ENCODE data around the gene SLC17A9. TPM values are rescaled to one million over a fixed set of nuclear protein-coding genes. Genes with fewer than 3 reads are reported as not detected.

SLC17A9 gene
- total and polyA plus RNA-seq, 10 of the 15 experiments (the other 5 are each of a cell fraction or from before 2014, with no cell fraction given): 0.72 to 74.1 (median 29.4) TPM

- TF ChIP-seq, protein P1, sequence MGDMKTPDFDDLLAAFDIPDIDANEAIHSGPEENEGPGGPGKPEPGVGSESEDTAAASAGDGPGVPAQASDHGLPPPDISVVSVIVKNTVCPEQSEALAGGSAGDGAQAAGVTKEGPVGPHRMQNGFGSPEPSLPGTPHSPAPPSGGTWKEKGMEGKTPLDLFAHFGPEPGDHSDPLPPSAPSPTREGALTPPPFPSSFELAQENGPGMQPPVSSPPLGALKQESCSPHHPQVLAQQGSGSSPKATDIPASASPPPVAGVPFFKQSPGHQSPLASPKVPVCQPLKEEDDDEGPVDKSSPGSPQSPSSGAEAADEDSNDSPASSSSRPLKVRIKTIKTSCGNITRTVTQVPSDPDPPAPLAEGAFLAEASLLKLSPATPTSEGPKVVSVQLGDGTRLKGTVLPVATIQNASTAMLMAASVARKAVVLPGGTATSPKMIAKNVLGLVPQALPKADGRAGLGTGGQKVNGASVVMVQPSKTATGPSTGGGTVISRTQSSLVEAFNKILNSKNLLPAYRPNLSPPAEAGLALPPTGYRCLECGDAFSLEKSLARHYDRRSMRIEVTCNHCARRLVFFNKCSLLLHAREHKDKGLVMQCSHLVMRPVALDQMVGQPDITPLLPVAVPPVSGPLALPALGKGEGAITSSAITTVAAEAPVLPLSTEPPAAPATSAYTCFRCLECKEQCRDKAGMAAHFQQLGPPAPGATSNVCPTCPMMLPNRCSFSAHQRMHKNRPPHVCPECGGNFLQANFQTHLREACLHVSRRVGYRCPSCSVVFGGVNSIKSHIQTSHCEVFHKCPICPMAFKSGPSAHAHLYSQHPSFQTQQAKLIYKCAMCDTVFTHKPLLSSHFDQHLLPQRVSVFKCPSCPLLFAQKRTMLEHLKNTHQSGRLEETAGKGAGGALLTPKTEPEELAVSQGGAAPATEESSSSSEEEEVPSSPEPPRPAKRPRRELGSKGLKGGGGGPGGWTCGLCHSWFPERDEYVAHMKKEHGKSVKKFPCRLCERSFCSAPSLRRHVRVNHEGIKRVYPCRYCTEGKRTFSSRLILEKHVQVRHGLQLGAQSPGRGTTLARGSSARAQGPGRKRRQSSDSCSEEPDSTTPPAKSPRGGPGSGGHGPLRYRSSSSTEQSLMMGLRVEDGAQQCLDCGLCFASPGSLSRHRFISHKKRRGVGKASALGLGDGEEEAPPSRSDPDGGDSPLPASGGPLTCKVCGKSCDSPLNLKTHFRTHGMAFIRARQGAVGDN (IDR thresholded peaks at IDR 0.05): no peak
- TF ChIP-seq LARP7 (IDR thresholded peaks at IDR 0.05): peak; percentile 91
Measured at GRCh38 chr20:62938105-62938888, 14.2 kb upstream of the SLC17A9 start, which contains the start of gene GID8 (continued).

DNA sequence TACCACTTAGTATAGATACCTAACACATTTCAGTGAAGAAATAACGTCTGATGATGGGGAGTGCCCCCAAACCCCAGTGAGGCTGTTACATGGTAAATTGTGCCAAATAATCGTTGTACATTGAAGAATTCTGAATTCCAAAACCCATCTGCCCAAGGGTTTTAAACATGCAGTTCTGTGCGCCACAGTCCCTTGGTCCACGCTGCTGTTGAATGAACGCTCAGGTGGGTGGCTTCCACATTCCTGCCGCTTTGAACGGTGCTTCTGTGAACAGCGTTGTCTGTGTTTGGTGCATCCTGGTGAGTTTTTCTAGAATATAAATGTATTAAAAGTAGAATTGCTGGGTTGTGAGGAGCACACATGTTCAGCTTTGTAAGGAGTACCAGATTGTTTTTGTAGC is 11.6 kb upstream of the SLC17A9 start:
- H3K27ac ChIP-seq (ENCODE audit: control insufficient read depth, insufficient read depth): no peak overlapping the region
- no peaks in the 10 kb centered on the region for H3K27me3 ChIP-seq (replicated peaks in 1 of 2; ENCODE audit: control insufficient read depth in 2 of 2, insufficient read depth in 2 of 2, low read length in 1 of 2)
- ChIA-PET CTCF (interaction anchor here (0.7 to 1.0 kb wide), 2 partner anchors 12 to 38 kb away, joined by 3 read pairs; partner anchors contain the start of gene SLC17A9), SMC1A (ENCODE audit: uncharacterized antibody, unreplicated experiment) (no interaction called here), RAD21 (ENCODE audit: unreplicated experiment) (no interaction called here), POLR2A (interaction anchor here (0.6 kb wide), 1 partner anchor 163 kb away, joined by 3 read pairs; no protein-coding TSS in a partner anchor)
- H3K9me3 ChIP-seq (replicated peaks; ENCODE audit: control insufficient read depth, insufficient read depth, low read length): no peaks in the 10 kb centered on the region
- H3K4me2 ChIP-seq (ENCODE audit: control insufficient read depth, insufficient read depth): peak overlapping the region; percentile 27; the same call in 1 of the 2 replicates
- BruUV-seq (replicated peaks): no TSS peak
- TF ChIP-seq SUZ12 (IDR thresholded peaks at IDR 0.05; ENCODE audit: unreplicated experiment): no peak
- TF ChIP-seq EED (IDR thresholded peaks at IDR 0.05; ENCODE audit: low read depth): no peak
- TF ChIP-seq NFXL1 (IDR thresholded peaks at IDR 0.05; ENCODE audit: borderline replicate concordance): no peak
- TF ChIP-seq, protein P2, sequence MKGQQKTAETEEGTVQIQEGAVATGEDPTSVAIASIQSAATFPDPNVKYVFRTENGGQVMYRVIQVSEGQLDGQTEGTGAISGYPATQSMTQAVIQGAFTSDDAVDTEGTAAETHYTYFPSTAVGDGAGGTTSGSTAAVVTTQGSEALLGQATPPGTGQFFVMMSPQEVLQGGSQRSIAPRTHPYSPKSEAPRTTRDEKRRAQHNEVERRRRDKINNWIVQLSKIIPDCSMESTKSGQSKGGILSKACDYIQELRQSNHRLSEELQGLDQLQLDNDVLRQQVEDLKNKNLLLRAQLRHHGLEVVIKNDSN (IDR thresholded peaks at IDR 0.05; ENCODE audit: borderline replicate concordance, extremely low read length, insufficient read depth, low read depth, low read length): no peak
- TF ChIP-seq IKZF2 (IDR thresholded peaks at IDR 0.05): no peak
- TF ChIP-seq DPF2 (IDR thresholded peaks at IDR 0.05): no peak
- no peak for TF ChIP-seq IRF4 (IDR thresholded peaks at IDR 0.05; ENCODE audit: low read depth, low read length)
- TF ChIP-seq NBN (IDR thresholded peaks at IDR 0.05): no peak
- no peak for TF ChIP-seq SMAD1 (IDR thresholded peaks at IDR 0.05; ENCODE audit: low read depth, partially characterized antibody)
- H3K4me3 ChIP-seq: no peak overlapping the region
- intact Hi-C loops (cut with micrococcal nuclease; ENCODE audit: unreplicated experiment) (no loop called here), in situ Hi-C loops (cut with MboI) (no loop called here)
- FAIRE-seq: no peak
- no peaks in the 10 kb centered on the region for H4K20me1 ChIP-seq (ENCODE audit: control insufficient read depth, insufficient read depth)
- ATAC-seq: no peak
- no peak for DNase-seq (ENCODE audit: low read depth, low spot score)
- 88% methylated on average over 8 of the region's 8 CpGs for WGBS (ENCODE audit: insufficient coverage, insufficient replicate concordance, low lambda C conversion rate, missing lambda C conversion rate)
- H3K4me1 ChIP-seq (ENCODE audit: control insufficient read depth, insufficient read depth, low read length): 0 out of 2 replicates have a peak, but pooled peaks cover 5% of the 10 kb centered on the region
- H3K79me2 ChIP-seq (ENCODE audit: control insufficient read depth, insufficient read depth, low read length): peaks cover 54% of the 10 kb centered on the region
- peak overlapping the region; percentile 28; the same call in 1 of the 2 replicates for H3K9ac ChIP-seq (ENCODE audit: control insufficient read depth, insufficient read depth, low read length)
- peaks cover 12 to 38% of the 10 kb centered on the region in 2 experiments for H3K36me3 ChIP-seq (ENCODE audit: control insufficient read depth in 2 of 2, insufficient read depth in 2 of 2, low read length in 1 of 2)
- no peak overlapping the region for H2AFZ ChIP-seq (ENCODE audit: control insufficient read depth, low read depth, low read length)
